Activated T-helper 9 cell treated with anti-CD3 and anti-CD28 coated beads, Interleukin-2, amount 50 U/mL, for 16 hours (primary cell): ENCODE measurements around the gene TTC13.

ENCODE experiments used
- DNase-seq: peaks from one replicate; pipeline ENCODE4 v3.0.0-alpha.2; 2020; ENCODE audit warnings: low read depth

The TTC13 gene

GRCh38 chr1:230907472-230908205, 71.0 kb downstream of the TTC13 start:
- no peak for DNase-seq

GRCh38 chr1:230906226-230906625, 72.4 kb downstream of the TTC13 start:
- DNase-seq: no peak

- no peak for DNase-seq
Measured at GRCh38 chr1:230905733-230906132, 72.9 kb downstream of the TTC13 start.

GRCh38 chr1:230902349-230902923, 76.2 kb downstream of the TTC13 start:
- no peak for DNase-seq

- no peak for DNase-seq
Measured at GRCh38 chr1:230901671-230902070, 77.0 kb downstream of the TTC13 start.

- DNase-seq: no peak
Measured at GRCh38 chr1:230900984-230901383, 77.7 kb downstream of the TTC13 start.

- DNase-seq: no peak
Measured at GRCh38 chr1:230899841-230900251, 78.8 kb downstream of the TTC13 start.

GRCh38 chr1:230898748-230899147, 79.9 kb downstream of the TTC13 start:
- no peak for DNase-seq

GRCh38 chr1:230898144-230898543, 80.5 kb downstream of the TTC13 start:
- DNase-seq: no peak

GRCh38 chr1:230896779-230897178, 81.9 kb downstream of the TTC13 start:
- DNase-seq: no peak

GRCh38 chr1:230895452-230895851, 83.2 kb downstream of the TTC13 start:
- no peak for DNase-seq

- DNase-seq: no peak
Measured at GRCh38 chr1:230894664-230895063, 84.0 kb downstream of the TTC13 start.

GRCh38 chr1:230894032-230894431, 84.6 kb downstream of the TTC13 start:
- DNase-seq: no peak

GRCh38 chr1:230892018-230892491, 86.6 kb downstream of the TTC13 start:
- no peak for DNase-seq

GRCh38 chr1:230891413-230891812, 87.2 kb downstream of the TTC13 start:
- DNase-seq: no peak

- DNase-seq: no peak
Measured at GRCh38 chr1:230884646-230885045, 94.0 kb downstream of the TTC13 start.

GRCh38 chr1:230883967-230884366, 94.7 kb downstream of the TTC13 start:
- DNase-seq: no peak

GRCh38 chr1:230879778-230880177, 98.9 kb downstream of the TTC13 start:
- DNase-seq: no peak

- DNase-seq: no peak
Measured at GRCh38 chr1:230878591-230878990, 100.1 kb downstream of the TTC13 start.

- no peak for DNase-seq
Measured at GRCh38 chr1:230877924-230878590, 100.6 kb downstream of the TTC13 start.

- no peak for DNase-seq
Measured at GRCh38 chr1:230877146-230877923, 101.3 kb downstream of the TTC13 start.

- no peak for DNase-seq
Measured at GRCh38 chr1:230876660-230877059, 102.0 kb downstream of the TTC13 start.
